Renal pelvis (tissue), 4 donors: ENCODE data around the gene NR1H4. TPM values are rescaled to one million over a fixed set of nuclear protein-coding genes. Genes with fewer than 3 reads are reported as not detected.
"Not testable (repeated sequence)": the region's sequence is repeated elsewhere in the genome, so short reads cannot be mapped to it uniquely, and the experiment has no call there.

Experiments
- DNase-seq: peaks from one replicate; pipeline ENCODE4 v3.0.0-alpha.2; 2013
- polyA plus RNA-seq, 3 donors: library from polyadenylated mRNA; unstranded; fragments of 120-200 nt; gene quantifications; one replicate each; pipeline ENCODE4 v1.2.1, GENCODE V29; 2013; ENCODE audit not compliant: insufficient read length in 3 of 3

NR1H4 gene
- polyA plus RNA-seq, 3 donors, result 12.2 to 14.2 (median 13.2) TPM

GRCh38 chr12:100564905-100565467 is 91.3 kb downstream of the NR1H4 start:
- DNase-seq, result no peak

GRCh38 chr12:100565987-100566545 is 92.4 kb downstream of the NR1H4 start:
- DNase-seq, result no peak

GRCh38 chr12:100566887-100567637 is 93.4 kb downstream of the NR1H4 start:
- no peak for DNase-seq

GRCh38 chr12:100567945-100568344 is 94.3 kb downstream of the NR1H4 start:
- DNase-seq, result no peak

- DNase-seq, result no peak
These were observed 98.5 kb downstream of the NR1H4 start for GRCh38 chr12:100572184-100572583.

GRCh38 chr12:100573292-100574186 is 99.9 kb downstream of the NR1H4 start, which contains the start of gene GAS2L3:
Gene GAS2L3 (plus strand): TSS chr12:100573684. CDS start chr12:100594905, 21,221 bp downstream.
- peak; percentile 88 for DNase-seq

- DNase-seq, result peak; percentile 12
These were observed 100.8 kb downstream of the NR1H4 start for GRCh38 chr12:100574187-100575074.

GRCh38 chr12:100576331-100577036 is 102.8 kb downstream of the NR1H4 start:
- DNase-seq, result no peak

- no peak for DNase-seq
These were observed 105.3 kb downstream of the NR1H4 start for GRCh38 chr12:100578923-100579322.

- no peak for DNase-seq
These were observed 106.2 kb downstream of the NR1H4 start for GRCh38 chr12:100579844-100580243.

- no peak for DNase-seq
These were observed 110.6 kb downstream of the NR1H4 start for GRCh38 chr12:100584256-100584655.

- no peak for DNase-seq
These were observed 118.3 kb downstream of the NR1H4 start for GRCh38 chr12:100591979-100592378.

- DNase-seq, result no peak
These were observed 119.8 kb downstream of the NR1H4 start for GRCh38 chr12:100593490-100593889.

GRCh38 chr12:100601626-100602025 is 128.0 kb downstream of the NR1H4 start:
- DNase-seq, result no peak

GRCh38 chr12:100602997-100603396 is 129.3 kb downstream of the NR1H4 start:
- not testable (repeated sequence) for DNase-seq

- DNase-seq, result no peak
These were observed 135.1 kb downstream of the NR1H4 start for GRCh38 chr12:100608776-100609175.

- DNase-seq, result no peak
These were observed 137.2 kb downstream of the NR1H4 start for GRCh38 chr12:100610666-100611430.

GRCh38 chr12:100612606-100613005 is 138.9 kb downstream of the NR1H4 start:
- DNase-seq, result no peak
